GM23248 (cell line): ENCODE results near the gene KIF11.

Experiments used
- EZH2 ChIP-seq: fragments of 200-600 bp; sonication (generic); IDR thresholded peaks from 2 replicates; pipeline ENCODE4 v1.6.1; 2018; ENCODE audit warnings: antibody characterized with exemption, mild to moderate bottlenecking; ENCODE audit not compliant: insufficient read depth, poor library complexity, severe bottlenecking
- EZH2phosphoT487 ChIP-seq: fragments of 200-600 bp; sonication (generic); IDR thresholded peaks from 2 replicates; pipeline ENCODE4 v1.6.1; 2018; ENCODE audit warnings: antibody characterized with exemption, moderate library complexity, mild to moderate bottlenecking, low read depth; ENCODE audit not compliant: insufficient read depth

GRCh38 chr10:92545556-92545955 lies 47.4 kb upstream of the KIF11 start:
- TF ChIP-seq EZH2phosphoT487, result no peak
- TF ChIP-seq EZH2, result no peak
